IPS DF 6.9 (cell line): ENCODE measurements around the gene ADCYAP1R1.

Experiments used
- DNase-seq: peaks from one replicate; pipeline ENCODE4 v3.0.0-alpha.2; 2013; ENCODE audit warnings: low read depth, low spot score
- H3K27ac ChIP-seq: one replicate; pipeline ENCODE4 v1.5.1; 2013; ENCODE audit warnings: low read length, control low read depth
- H3K27me3 ChIP-seq: 2 replicates; pipeline ENCODE4 v1.6.1; 2013; ENCODE audit warnings: mild to moderate bottlenecking, low read length; ENCODE audit not compliant: control insufficient read depth, insufficient read depth
- H3K36me3 ChIP-seq: 2 replicates; pipeline ENCODE4 v1.6.1; 2013; ENCODE audit warnings: low read length; ENCODE audit not compliant: control insufficient read depth, insufficient read depth
- H3K4me1 ChIP-seq: 2 replicates; pipeline ENCODE4 v1.6.1; 2013; ENCODE audit warnings: low read length; ENCODE audit not compliant: control insufficient read depth, insufficient read depth
- H3K4me3 ChIP-seq: 2 replicates; pipeline ENCODE4 v1.5.1; 2013; ENCODE audit warnings: mild to moderate bottlenecking, low read length
- H3K9me3 ChIP-seq: 2 replicates; pipeline ENCODE4 v1.6.1; 2013; ENCODE audit warnings: low read length, inconsistent platforms; ENCODE audit not compliant: control insufficient read depth, insufficient read depth
- WGBS: extraction: QIAGEN DNeasy Blood & Tissue Kit; methylation state at CpG from one replicate; pipeline ENCODE4 v1.1.7; 2013; ENCODE audit warnings: mixed read lengths, missing lambda C conversion rate; ENCODE audit not compliant: insufficient read length, insufficient coverage; 5-methylcytosine and 5-hydroxymethylcytosine counted together

The ADCYAP1R1 gene

DNA sequence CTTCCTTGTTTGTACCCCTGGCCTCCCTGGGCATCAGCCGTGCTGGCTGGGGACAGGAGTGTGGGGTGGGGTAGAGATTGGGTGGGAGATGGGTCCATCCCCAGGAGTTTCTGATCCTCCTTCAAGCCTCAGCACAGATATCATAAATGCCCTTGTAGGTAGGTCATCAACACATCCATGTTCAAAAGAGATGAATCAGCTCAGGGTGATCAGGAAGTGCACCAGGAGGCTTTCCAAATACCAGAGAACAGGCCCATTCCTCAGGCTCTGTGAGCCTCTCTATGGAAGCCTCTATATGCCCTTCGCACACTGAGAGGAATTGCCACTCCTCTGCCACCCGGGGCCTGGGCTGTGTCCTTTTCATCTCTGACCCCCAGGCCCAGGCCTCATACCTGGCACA, 31.9 kb upstream of the ADCYAP1R1 start:
- H3K4me1 ChIP-seq, result peaks cover 5% of the 10 kb centered on the region
- no peaks in the 10 kb centered on the region for H3K27me3 ChIP-seq
- no peak for DNase-seq
- no CpG with 5 or more reads among the region's 3 CpGs for WGBS
- no peaks in the 10 kb centered on the region for H3K36me3 ChIP-seq
- no peaks in the 10 kb centered on the region for H3K9me3 ChIP-seq
- H3K4me3 ChIP-seq, result no peak overlapping the region
- H3K27ac ChIP-seq, result no peak overlapping the region

GRCh38 chr7:31020652-31021051, 31.5 kb upstream of the ADCYAP1R1 start:
- Histone ChIP-seq H3K36me3 (no peaks in the 10 kb centered on the region), H3K4me3 (no peak overlapping the region), H3K27me3 (no peaks in the 10 kb centered on the region), H3K9me3 (no peaks in the 10 kb centered on the region), H3K4me1 (peaks cover 5% of the 10 kb centered on the region), H3K27ac (no peak overlapping the region)
- DNase-seq, result no peak
- no CpG with 5 or more reads among the region's 3 CpGs for WGBS

DNA sequence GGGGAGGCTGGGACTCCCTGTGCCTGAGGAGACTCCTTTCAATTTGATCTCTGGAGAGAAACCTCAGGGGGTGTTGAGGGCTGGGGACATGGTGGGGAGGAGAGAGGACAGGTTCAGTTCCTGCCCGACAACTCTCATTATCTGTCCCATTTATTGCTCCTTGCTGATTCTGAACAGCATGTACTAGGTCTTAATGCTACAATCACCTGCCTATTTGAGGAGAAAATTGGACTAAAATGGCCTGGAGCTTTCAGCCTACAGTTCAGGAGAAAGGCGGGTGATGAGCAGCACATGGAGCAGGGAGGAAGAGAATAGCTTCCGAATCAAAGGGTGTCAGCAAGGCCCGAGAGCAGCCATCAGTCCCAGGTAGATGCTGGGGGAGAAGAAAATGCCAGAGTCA, 30.0 kb upstream of the ADCYAP1R1 start:
- Histone ChIP-seq H3K27ac (no peak overlapping the region), H3K27me3 (no peaks in the 10 kb centered on the region), H3K9me3 (no peaks in the 10 kb centered on the region), H3K36me3 (no peaks in the 10 kb centered on the region), H3K4me1 (peaks cover 6% of the 10 kb centered on the region), H3K4me3 (no peak overlapping the region)
- no CpG with 5 or more reads among the region's 4 CpGs for WGBS
- no peak for DNase-seq

- H3K27me3 ChIP-seq, result no peaks in the 10 kb centered on the region
- no peak overlapping the region for H3K27ac ChIP-seq
- WGBS, result no CpG with 5 or more reads among the region's 3 CpGs
- no peaks in the 10 kb centered on the region for H3K9me3 ChIP-seq
- peaks cover 7% of the 10 kb centered on the region for H3K4me1 ChIP-seq
- DNase-seq, result no peak
- H3K4me3 ChIP-seq, result no peak overlapping the region
- no peaks in the 10 kb centered on the region for H3K36me3 ChIP-seq
Measured at GRCh38 chr7:31022726-31023125, 29.4 kb upstream of the ADCYAP1R1 start.

DNA sequence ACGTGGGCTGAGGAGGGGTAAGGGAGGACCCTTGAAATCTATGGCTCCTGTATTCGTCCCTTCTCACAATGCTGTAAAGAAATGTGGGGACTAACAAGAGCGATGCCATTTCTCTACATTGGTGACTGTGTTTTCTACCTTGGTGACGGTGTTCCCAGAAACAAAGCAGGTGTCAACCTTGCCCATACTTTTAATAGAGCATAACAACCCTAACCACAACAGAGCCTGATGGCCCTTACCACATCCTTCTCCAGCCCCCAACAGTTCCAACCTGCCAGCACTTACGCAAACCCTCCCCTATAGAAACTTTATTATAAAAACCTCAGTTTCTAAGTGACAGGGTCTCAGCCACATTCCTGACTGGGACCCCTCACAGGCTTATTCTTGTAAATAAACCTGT, 28.2 kb upstream of the ADCYAP1R1 start:
- Histone ChIP-seq H3K4me1 (peaks cover 7% of the 10 kb centered on the region), H3K4me3 (no peak overlapping the region), H3K9me3 (no peaks in the 10 kb centered on the region), H3K27ac (no peak overlapping the region), H3K27me3 (no peaks in the 10 kb centered on the region), H3K36me3 (no peaks in the 10 kb centered on the region)
- no CpG with 5 or more reads among the region's 5 CpGs for WGBS
- no peak for DNase-seq

DNA sequence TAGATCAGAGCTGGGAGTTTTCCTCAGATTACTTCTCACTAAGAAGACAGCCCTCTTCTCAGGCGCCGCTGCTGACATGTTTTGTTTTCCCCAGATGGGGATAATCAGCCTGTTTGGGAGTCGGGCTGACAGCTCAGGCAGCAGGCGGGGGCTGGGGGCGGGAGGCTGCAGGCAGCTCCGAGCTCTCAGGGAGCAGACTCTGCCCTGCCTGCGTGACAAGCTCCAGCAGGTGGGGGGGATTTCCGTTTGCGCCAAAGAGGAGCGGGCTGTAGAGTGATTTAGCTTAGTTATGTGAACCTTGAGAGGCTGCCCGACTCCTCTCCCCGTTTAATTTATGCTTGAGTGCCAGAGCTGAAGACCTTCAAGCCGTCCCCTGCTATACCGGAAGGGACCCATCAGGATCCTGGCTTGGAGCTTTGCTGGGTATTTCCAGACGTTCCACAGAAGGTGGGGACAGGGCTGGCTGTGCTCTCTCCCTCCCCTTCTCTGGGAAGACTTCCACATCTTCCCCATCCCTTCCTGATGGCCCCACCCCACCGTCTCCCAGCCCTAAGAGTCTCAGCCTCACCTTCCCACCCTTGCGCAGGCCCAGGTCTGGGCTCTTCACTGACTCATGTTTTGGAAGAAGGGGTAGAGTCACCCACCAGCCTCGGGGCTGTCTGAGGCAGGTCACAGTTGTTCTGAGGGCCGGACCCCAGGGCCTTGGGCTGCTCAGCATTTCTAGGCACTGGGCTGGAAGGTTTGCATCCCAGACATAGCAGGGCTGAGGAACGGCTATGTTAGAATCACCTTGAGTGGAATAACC, 24.7 kb upstream of the ADCYAP1R1 start:
- Histone ChIP-seq H3K36me3 (no peaks in the 10 kb centered on the region), H3K4me1 (peaks cover 3% of the 10 kb centered on the region; the same call in 1 of the 2 replicates), H3K27ac (no peak overlapping the region), H3K4me3 (no peak overlapping the region), H3K9me3 (no peaks in the 10 kb centered on the region), H3K27me3 (no peaks in the 10 kb centered on the region)
- whole genome bisulfite sequencing, result no CpG with 5 or more reads among the region's 20 CpGs
- DNase-seq, result no peak

- Histone ChIP-seq H3K4me1 (peaks cover 3% of the 10 kb centered on the region; the same call in 1 of the 2 replicates), H3K36me3 (no peaks in the 10 kb centered on the region), H3K9me3 (no peaks in the 10 kb centered on the region), H3K27ac (no peak overlapping the region), H3K27me3 (no peaks in the 10 kb centered on the region), H3K4me3 (no peak overlapping the region)
- WGBS, result no CpG with 5 or more reads among the region's 5 CpGs
- no peak for DNase-seq
Measured at GRCh38 chr7:31028006-31028405, 24.1 kb upstream of the ADCYAP1R1 start.

- H3K36me3 ChIP-seq, result no peaks in the 10 kb centered on the region
- peaks cover 3% of the 10 kb centered on the region; the same call in 1 of the 2 replicates for H3K4me1 ChIP-seq
- H3K27me3 ChIP-seq, result no peaks in the 10 kb centered on the region
- H3K9me3 ChIP-seq, result no peaks in the 10 kb centered on the region
- DNase-seq, result no peak
- no CpG with 5 or more reads among the region's 18 CpGs for WGBS
- H3K4me3 ChIP-seq, result no peak overlapping the region
- H3K27ac ChIP-seq, result no peak overlapping the region
Measured at GRCh38 chr7:31028417-31028992, 23.6 kb upstream of the ADCYAP1R1 start.

DNA sequence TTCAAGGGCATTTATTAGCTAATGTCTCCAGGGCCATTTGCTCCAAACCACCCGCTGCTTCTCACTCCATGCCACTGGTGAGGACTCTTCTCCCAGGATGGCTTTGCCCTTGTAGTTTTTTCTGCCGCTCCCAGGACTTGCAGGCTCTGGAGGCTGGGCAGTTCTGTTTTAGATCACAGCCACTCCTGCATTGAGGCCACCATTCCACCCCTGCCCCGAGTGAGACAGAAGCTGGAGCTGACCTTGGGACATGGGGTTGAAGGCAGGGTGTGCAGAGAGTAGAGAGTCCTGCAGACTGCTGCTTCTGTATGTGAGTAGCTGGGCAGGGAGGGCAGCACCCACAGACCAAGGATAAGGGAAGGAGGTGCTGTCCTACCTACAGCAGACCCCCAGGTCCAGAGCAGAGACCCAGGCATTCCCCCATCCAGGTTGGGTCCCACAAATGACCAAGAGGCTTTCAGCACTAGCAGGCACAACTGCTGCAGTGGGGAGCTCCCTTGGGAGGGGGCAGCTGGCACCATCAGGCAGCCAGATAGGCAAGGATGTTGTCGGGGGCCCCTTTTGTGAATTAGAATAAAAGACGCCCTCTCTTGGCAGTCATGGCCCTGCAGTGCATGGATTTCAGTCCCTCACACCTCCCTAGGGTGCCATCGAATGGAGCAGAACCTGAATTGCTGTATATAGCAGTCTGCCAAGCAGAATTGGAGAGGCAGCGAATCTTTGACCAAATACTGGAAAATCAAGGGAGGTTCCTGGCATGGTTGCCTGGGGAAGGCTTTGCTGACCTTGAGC, 22.7 kb upstream of the ADCYAP1R1 start:
- DNase-seq, result no peak
- H3K27ac ChIP-seq, result no peak overlapping the region
- WGBS, result no CpG with 5 or more reads among the region's 7 CpGs
- H3K27me3 ChIP-seq, result no peaks in the 10 kb centered on the region
- no peaks in the 10 kb centered on the region for H3K36me3 ChIP-seq
- no peaks in the 10 kb centered on the region for H3K9me3 ChIP-seq
- no peak overlapping the region for H3K4me3 ChIP-seq
- H3K4me1 ChIP-seq, result peaks cover 3% of the 10 kb centered on the region; the same call in 1 of the 2 replicates

DNA sequence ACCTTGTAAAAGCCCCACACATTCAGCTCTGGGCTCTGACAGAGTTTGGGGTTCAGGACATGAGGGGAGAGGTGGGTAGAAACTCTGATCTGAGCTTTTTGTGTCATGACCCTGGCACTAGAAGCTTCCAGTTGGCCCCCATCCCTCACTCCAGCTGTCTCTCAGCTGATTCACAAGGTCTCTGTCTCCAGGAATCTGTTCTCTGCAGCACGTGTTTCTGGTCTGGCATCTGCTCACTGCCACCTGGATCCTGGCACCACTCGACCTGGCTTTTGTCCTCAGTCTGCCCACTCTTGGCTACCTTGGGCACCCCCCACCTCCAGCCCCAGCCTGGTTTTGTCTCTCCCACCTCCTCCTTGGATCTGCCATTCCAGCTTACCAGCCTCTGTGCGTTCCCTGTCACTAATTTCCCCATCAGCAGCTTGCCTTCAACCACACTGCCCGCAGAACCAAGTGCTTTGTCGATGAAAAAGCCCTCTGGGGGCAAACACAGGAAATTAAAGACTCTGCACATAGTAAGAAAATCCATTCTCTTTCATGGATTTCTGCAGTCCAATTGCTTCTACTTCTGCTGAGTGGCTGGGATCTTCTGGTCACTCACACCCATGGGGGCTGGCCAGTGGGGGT, 18.3 kb upstream of the ADCYAP1R1 start:
- WGBS, result no CpG with 5 or more reads among the region's 5 CpGs
- Histone ChIP-seq H3K4me1 (no peaks in the 10 kb centered on the region), H3K4me3 (no peak overlapping the region), H3K27me3 (no peaks in the 10 kb centered on the region), H3K9me3 (no peaks in the 10 kb centered on the region), H3K27ac (no peak overlapping the region), H3K36me3 (no peaks in the 10 kb centered on the region)
- DNase-seq, result no peak
